ENCODE data around the gene FAM241B.

The FAM241B gene

GRCh38 chr10:69668721-69669120, 38.7 kb downstream of the FAM241B start:
- DNase-seq = no peak

- no peak for DNase-seq
Observed at GRCh38 chr10:69669409-69669808, 39.4 kb downstream of the FAM241B start.

DNA sequence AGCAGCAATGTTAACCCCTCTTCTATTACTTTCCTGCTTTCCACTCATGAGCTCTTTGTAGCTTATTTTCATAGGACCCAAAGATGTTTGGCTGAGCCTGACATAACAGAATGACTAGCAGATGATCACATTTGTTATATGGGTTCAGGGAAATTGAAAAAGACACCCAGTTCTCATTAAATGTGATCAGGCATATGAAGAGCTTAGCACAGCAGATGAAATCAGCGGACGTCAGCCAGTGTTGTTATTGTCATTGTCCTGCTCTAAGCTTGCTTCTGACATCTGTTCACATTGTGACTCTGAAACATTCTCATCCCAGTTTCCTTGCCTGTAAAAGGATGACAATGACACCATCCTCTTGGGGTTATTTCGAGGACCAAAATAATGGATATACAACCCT, 43.5 kb downstream of the FAM241B start:
- no peak for DNase-seq

DNA sequence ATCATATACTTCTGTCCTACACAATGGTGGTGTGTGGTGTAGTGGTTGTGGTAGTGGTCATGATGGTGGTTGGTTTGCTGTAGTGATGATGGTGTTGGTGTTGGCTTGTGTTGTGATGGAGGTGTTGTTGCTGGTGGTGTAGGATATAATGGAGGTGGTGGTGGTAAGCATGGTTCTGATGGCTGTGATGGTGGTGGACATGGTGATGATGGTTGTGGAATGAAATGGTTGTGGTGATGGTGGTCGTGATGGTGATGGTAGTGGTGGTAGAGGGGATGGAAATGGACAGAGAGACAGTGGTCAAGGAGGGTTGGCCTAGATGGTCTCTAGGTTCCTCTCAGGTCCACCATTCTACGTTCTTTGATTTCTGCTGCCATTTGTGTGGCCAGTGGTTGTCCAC, 44.7 kb downstream of the FAM241B start:
- DNase-seq = no peak

- DNase-seq = no peak
Observed at GRCh38 chr10:69676301-69676700, 46.3 kb downstream of the FAM241B start.

- DNase-seq = peak; percentile 42
Observed at GRCh38 chr10:69677985-69678654, 48.1 kb downstream of the FAM241B start.

DNA sequence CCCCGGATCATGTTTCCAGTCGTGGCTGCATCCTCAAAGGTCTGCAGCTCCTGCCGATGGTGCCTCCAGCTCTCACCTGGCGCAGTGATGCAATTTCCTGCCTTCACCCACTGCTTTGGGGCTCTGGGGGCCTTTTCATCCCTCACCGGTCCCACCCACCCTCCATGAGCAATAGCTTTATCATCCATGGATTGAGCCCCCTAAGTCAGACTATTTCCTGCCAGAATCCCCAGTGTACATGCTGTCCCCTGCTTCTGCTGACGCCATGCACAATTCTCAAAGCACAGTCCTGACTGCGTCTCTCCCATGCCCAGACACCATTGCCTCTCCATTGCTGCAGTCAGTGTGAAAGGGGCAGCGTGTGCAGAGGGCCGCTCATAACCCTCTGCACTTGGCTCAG, 49.7 kb downstream of the FAM241B start:
- no peak for DNase-seq

DNA sequence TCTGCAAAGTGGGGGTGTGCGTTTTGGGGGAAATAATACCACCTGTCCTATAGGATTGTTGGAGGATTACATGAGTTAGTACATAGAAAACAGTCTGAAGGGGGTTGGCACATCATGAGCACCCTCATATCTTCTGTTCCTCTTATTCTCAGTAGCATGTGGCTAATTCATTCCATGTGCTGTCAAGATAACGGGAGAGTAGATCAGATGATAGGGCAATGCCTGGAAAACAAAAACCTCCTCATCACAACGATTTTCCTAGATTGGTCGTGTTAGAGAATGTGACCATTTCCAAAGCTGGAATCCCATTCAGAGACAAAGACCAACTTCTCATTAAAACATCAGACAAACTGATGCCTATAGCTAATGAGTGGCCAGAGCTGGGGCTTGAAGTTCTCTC, 50.6 kb downstream of the FAM241B start:
- no peak for DNase-seq

- no peak for DNase-seq
Observed at GRCh38 chr10:69681436-69681835, 51.4 kb downstream of the FAM241B start.

GRCh38 chr10:69682955-69683474, 53.0 kb downstream of the FAM241B start:
- no peak for DNase-seq

Measured in NCI-H69 (cell line).